ENCODE data around the gene HOXA13.
A peak's percentile ranks its signal among the peaks of the same experiment; 100 is the strongest.

HOXA13 gene

GRCh38 chr7:27148031-27148755, 51.7 kb downstream of the HOXA13 start (continued):
- TF ChIP-seq ZNF175 (tag by site-specific recombination; IDR thresholded peaks at IDR 0.05) = no peak
- no peak for TF ChIP-seq OVOL3 (tag by site-specific recombination; IDR thresholded peaks at IDR 0.05)
- peak; percentile 14; the same call in 1 of the 2 replicates for TF ChIP-seq FEZF1 (tag by site-specific recombination; IDR thresholded peaks at IDR 0.05)
- no peak for TF ChIP-seq MYNN (tag by site-specific recombination; IDR thresholded peaks at IDR 0.05; ENCODE audit: borderline replicate concordance)
- no peak for TF ChIP-seq PBX3 (CRISPR knock-in tag; IDR thresholded peaks at IDR 0.05)
- peak; percentile 32 for TF ChIP-seq ZIC2 (tag by site-specific recombination; IDR thresholded peaks at IDR 0.05)
- TF ChIP-seq IKZF3 (tag by site-specific recombination; IDR thresholded peaks at IDR 0.05) = no peak
- no peak for TF ChIP-seq ZNF19 (tag by site-specific recombination; IDR thresholded peaks at IDR 0.05; ENCODE audit: low read depth)
- no peak for TF ChIP-seq GLIS1 (tag by site-specific recombination; IDR thresholded peaks at IDR 0.05)
- no peak for TF ChIP-seq ZBTB44 (tag by site-specific recombination; IDR thresholded peaks at IDR 0.05)
- no peak for TF ChIP-seq ZSCAN23 (tag by site-specific recombination; IDR thresholded peaks at IDR 0.05)
- no peak for TF ChIP-seq GLI4 (tag by site-specific recombination; IDR thresholded peaks at IDR 0.05)
- TF ChIP-seq ZNF621 (tag by site-specific recombination; IDR thresholded peaks at IDR 0.05) = no peak
- peak; percentile 82 for TF ChIP-seq PATZ1 (tag by site-specific recombination; IDR thresholded peaks at IDR 0.05)
- TF ChIP-seq REPIN1 (tag by site-specific recombination; IDR thresholded peaks at IDR 0.05; ENCODE audit: low read depth) = no peak
- TF ChIP-seq BCL11A (tag by site-specific recombination; IDR thresholded peaks at IDR 0.05; ENCODE audit: low read depth) = no peak
- no peak for TF ChIP-seq ZSCAN4 (tag by site-specific recombination; IDR thresholded peaks at IDR 0.05)
- no peak for TF ChIP-seq ZNF549 (tag by site-specific recombination; IDR thresholded peaks at IDR 0.05)
- no peak for TF ChIP-seq ZNF133 (tag by site-specific recombination; IDR thresholded peaks at IDR 0.05)
- no peak for TF ChIP-seq INSM2 (tag by site-specific recombination; IDR thresholded peaks at IDR 0.05)
- TF ChIP-seq PRDM6 (tag by site-specific recombination; IDR thresholded peaks at IDR 0.05) = no peak
- TF ChIP-seq ZNF18 (tag by site-specific recombination; IDR thresholded peaks at IDR 0.05) = no peak
- TF ChIP-seq CTCF (tag by site-specific recombination; IDR thresholded peaks at IDR 0.05) = no peak
- no peak for TF ChIP-seq BCL6B (tag by site-specific recombination; IDR thresholded peaks at IDR 0.05)
- TF ChIP-seq ZNF433 (tag by site-specific recombination; IDR thresholded peaks at IDR 0.05; ENCODE audit: low read depth) = no peak
